ENCODE data around the gene ARHGAP18. TPM values are rescaled to one million over a fixed set of nuclear protein-coding genes. Genes with fewer than 3 reads are reported as not detected.

The ARHGAP18 gene
- total RNA-seq, 4 donors from 2014 or later, result 29.1 to 47.2 (median 38.5) TPM

DNA sequence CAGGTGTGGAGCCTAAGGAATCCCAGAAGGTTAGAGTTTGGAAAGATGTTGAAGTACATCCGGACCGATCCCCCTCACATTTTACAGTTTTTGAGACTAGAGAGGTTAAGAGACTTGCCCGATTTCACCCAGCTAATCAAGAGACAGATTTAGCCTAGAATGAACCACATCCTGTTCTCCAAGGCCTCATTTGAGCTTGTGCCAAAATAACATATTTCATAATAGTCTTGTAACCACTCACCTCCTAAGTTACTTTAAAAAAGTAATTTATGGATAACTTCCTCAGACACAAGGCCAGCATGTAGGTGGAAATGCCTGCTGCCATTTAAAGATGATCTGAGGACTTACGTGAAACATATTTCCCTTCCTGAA lies 39.8 kb upstream of the ARHGAP18 start:
- ATAC-seq (ENCODE audit: low FRiP score) (peak; percentile 38), DNase-seq (ENCODE audit: low spot score) (no peak)
- TF ChIP-seq, protein P1, sequence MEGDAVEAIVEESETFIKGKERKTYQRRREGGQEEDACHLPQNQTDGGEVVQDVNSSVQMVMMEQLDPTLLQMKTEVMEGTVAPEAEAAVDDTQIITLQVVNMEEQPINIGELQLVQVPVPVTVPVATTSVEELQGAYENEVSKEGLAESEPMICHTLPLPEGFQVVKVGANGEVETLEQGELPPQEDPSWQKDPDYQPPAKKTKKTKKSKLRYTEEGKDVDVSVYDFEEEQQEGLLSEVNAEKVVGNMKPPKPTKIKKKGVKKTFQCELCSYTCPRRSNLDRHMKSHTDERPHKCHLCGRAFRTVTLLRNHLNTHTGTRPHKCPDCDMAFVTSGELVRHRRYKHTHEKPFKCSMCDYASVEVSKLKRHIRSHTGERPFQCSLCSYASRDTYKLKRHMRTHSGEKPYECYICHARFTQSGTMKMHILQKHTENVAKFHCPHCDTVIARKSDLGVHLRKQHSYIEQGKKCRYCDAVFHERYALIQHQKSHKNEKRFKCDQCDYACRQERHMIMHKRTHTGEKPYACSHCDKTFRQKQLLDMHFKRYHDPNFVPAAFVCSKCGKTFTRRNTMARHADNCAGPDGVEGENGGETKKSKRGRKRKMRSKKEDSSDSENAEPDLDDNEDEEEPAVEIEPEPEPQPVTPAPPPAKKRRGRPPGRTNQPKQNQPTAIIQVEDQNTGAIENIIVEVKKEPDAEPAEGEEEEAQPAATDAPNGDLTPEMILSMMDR (IDR thresholded peaks at IDR 0.05), result no peak

DNA sequence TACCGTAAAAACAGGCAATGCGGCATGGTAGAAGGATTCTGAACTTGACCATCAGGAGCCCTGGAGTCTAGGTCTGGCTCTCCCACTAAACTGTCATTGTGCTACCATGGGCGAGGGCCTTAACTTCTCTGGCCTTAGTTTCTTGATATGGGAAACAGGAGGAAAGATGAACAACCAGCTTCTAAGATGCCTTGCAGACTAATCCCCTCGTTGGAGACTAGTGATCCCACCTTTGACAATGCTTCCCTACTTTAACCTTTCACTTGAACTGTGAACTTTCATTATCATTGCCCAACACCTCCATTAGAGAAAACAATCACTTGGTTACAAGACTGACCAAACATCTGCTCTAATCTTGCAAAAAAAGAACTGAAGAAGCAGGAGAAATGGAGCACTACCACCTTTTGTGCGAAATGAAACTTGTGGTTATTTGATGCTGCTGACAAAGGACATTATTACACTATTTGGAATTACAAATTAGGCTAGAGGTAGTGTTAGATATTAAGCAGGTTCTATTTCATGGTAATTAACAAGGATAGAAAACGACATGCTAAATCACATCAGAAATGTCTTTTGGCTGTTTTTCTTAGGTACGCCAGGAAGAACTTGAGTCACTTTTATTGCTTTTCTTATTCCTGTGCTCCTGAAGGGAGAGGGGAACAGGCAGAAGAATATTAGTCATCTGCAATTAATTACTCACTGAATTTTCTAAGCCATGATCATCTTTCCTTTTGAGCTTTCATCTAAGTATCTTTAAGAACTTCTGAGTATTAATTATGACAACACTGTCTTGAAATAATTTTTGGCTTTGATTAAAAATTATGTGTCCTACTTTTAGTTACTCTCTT lies 39.1 kb upstream of the ARHGAP18 start:
- TF ChIP-seq, protein P1 (IDR thresholded peaks at IDR 0.05), result no peak
- DNase-seq (ENCODE audit: low spot score) (no peak), ATAC-seq (ENCODE audit: low FRiP score) (peak; percentile 66)

DNA sequence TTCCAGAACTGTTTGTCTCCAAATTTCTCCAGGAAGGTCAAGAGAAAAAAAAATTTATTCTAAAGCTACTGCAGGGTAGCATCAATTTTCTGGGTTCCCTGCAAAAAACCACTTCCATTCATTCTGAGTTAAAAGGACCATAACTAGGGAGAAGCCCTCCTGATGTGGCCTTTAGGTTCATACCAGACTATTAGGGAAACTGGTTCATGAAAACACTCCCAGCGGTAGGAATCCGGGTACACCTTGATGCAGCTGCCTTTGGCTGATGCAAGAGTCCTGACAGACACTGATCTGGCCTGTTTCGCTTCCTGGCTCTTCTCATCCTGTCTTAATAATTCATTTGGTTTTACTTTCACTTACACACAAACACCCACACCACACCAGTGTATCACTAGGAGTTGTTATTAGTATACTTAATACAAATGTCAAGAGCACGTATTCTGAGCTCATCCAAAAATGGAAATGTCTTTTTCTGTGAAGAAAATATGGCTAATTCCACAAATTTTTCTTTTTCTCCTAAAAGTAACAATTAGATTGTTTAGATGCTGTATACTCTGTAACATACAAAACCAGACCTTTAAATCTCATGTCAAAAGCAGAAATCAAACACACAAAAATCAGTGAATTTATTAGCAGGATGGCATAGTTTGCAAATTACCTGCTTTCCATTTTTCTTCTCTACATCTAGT lies 38.4 kb upstream of the ARHGAP18 start:
- TF ChIP-seq, protein P1 (IDR thresholded peaks at IDR 0.05), result no peak
- peak; percentile 84 for ATAC-seq (ENCODE audit: low FRiP score)
- DNase-seq (ENCODE audit: low spot score), result no peak

DNA sequence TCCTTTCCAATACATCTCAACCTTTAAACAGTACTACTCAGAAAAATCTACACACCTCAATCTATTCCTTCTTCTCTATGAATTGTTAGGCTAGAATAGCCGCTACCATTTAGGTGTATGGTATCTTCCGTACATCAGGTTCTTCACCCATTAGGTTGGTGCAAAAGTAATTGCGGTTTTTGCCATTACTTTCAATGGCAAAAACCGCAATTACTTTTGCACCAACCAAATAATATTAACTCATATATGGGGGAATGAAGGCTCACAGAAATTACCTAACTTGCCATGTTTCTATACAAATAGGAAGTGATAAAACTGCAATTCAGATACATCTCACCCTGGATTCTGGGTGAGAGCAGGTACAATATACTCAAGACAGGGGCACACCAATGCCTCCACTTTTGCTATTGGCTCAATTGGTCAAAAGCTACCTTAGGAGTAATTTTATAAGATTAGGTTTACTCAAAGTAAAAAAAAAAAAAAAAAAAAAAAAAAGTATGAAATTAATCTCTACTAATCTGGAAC lies 37.7 kb upstream of the ARHGAP18 start:
- TF ChIP-seq, protein P1 (IDR thresholded peaks at IDR 0.05), result no peak
- ATAC-seq (ENCODE audit: low FRiP score), result no peak

DNA sequence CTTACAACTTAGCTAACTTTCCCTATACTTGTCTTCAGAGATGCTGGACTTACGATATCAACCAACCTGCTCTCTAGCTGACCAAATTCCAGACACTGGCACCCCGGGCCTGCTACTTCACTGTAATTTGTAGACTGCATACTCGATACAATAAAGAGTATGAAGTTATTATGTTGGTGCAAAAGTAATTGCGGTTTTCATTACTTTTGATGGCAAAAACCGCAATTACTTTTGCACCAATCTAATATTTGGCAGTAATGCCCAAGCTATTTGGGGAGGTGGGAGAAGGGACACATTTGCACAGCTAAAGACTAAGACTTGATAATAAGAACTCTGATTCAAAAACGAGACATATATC lies 34.9 kb upstream of the ARHGAP18 start:
- TF ChIP-seq, protein P1 (IDR thresholded peaks at IDR 0.05), result no peak
- ATAC-seq (ENCODE audit: low FRiP score) (no peak), DNase-seq (ENCODE audit: low spot score) (no peak)

More for the DNA sequence above, 37.7 kb upstream of the ARHGAP18 start:
- DNase-seq (ENCODE audit: low spot score), result no peak

DNA sequence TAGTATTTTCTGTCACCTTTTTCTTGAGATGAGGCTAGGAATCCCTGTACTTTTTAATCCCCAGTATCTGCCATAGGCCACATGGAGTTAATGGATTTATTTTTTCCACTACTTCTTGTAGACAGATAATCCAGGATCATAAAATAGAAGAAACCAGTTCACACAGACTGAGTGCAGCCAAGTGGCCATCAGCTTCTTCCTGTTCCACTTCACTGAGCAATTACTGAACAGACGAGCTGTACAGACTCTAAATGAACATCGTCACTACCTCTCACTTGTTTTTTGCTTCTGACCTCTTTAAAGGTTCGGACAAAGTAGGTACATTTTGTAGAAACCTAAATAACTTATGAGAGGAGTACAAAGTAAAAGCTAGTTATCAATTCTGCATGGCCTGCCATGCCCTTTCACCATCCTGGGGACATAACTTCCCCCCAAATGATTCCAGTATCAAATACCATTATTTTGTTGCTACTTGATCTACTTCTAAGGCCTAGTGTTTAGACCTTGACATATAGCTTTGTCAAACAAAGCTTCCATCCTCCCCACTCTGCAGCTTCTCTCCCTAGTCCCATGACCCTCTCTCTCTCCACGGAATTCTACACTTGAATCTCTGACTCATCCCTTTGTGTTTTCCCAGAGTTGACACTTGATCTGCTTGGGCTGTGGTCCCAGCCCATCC lies 34.4 kb upstream of the ARHGAP18 start:
- TF ChIP-seq, protein P1 (IDR thresholded peaks at IDR 0.05), result no peak
- ATAC-seq (ENCODE audit: low FRiP score) (no peak), DNase-seq (ENCODE audit: low spot score) (no peak)
